HepG2 (cell line): ENCODE data around the gene ACER3.

ENCODE experiments used
- ATF7-NPFF ChIP-seq: sonication (generic); formaldehyde crosslinking; IDR thresholded peaks from 2 replicates; pipeline ENCODE4 v1.8.1; 2023; ENCODE audit warnings: mild to moderate bottlenecking, low read depth, missing genetic modification reagents, moderate library complexity
- CC2D1A ChIP-seq: sonication (generic); formaldehyde crosslinking; IDR thresholded peaks from 2 replicates; pipeline ENCODE4 v1.8.1; 2023; ENCODE audit warnings: mild to moderate bottlenecking, missing genetic modification reagents
- ELF1 ChIP-seq: sonication (generic); formaldehyde crosslinking; IDR thresholded peaks from 2 replicates; pipeline ENCODE4 v1.4.0; 2020; ENCODE audit warnings: missing genetic modification reagents
- EP300 ChIP-seq, 3 experiments: sonication (generic) in 1 of 3; formaldehyde crosslinking in 1 of 3; IDR thresholded peaks; 2 replicates each; pipeline versions ENCODE4 v1.5.1 to v1.6.1; 2011 to 2020; ENCODE audit warnings: low read depth in 2 of 3, low read length in 2 of 3, borderline replicate concordance in 1 of 3, improper control_type of control experiment in 1 of 3, mild to moderate bottlenecking in 1 of 3, missing genetic modification reagents in 1 of 3, moderate library complexity in 1 of 3
- ESRRA ChIP-seq: sonication (generic); formaldehyde crosslinking; IDR thresholded peaks from 2 replicates; pipeline ENCODE4 v1.5.1; 2020; ENCODE audit warnings: mild to moderate bottlenecking, low read depth, missing genetic modification reagents
- JUND ChIP-seq: sonication (generic); formaldehyde crosslinking; IDR thresholded peaks from 2 replicates; pipeline ENCODE4 v1.8.0; 2022; ENCODE audit warnings: mild to moderate bottlenecking, missing genetic modification reagents
- PHF8 ChIP-seq: sonication (generic); formaldehyde crosslinking; IDR thresholded peaks from 2 replicates; pipeline ENCODE4 v1.5.0; 2020; ENCODE audit warnings: missing genetic modification reagents
- POLR2A ChIP-seq, 2 experiments: IDR thresholded peaks; 2 replicates each; pipeline ENCODE4 v1.6.1; 2011; ENCODE audit warnings: low read depth in 2 of 2, low read length in 2 of 2, mild to moderate bottlenecking in 1 of 2, moderate library complexity in 1 of 2; ENCODE audit not compliant: insufficient read depth in 1 of 2
- PRPF4 ChIP-seq: fragments of 200-400 bp; formaldehyde crosslinking; IDR thresholded peaks from 2 replicates; pipeline ENCODE4 v1.6.1; 2016; ENCODE audit warnings: low read length, low read depth; ENCODE audit not compliant: poor library complexity, severe bottlenecking
- YY1 ChIP-seq: IDR thresholded peaks from 2 replicates; pipeline ENCODE4 v1.6.1; 2011; ENCODE audit warnings: low read length, low read depth, moderate library complexity, mild to moderate bottlenecking; ENCODE audit not compliant: insufficient read depth, insufficient replicate concordance
- TF ChIP-seq, protein P1 (sequence below): IDR thresholded peaks from 2 replicates; pipeline ENCODE4 v1.6.1; 2012; ENCODE audit warnings: low read length, improper control_type of control experiment
- TF ChIP-seq, protein P2 (sequence below): sonication (generic); formaldehyde crosslinking; IDR thresholded peaks from 2 replicates; pipeline ENCODE4 v1.5.0; 2020; ENCODE audit warnings: mild to moderate bottlenecking, missing genetic modification reagents, moderate library complexity
- TF ChIP-seq, protein P3 (sequence below): sonication (generic); formaldehyde crosslinking; IDR thresholded peaks from 2 replicates; pipeline ENCODE4 v1.4.0; 2020; ENCODE audit warnings: mild to moderate bottlenecking, missing genetic modification reagents
- TF ChIP-seq, protein P4 (sequence below): sonication (generic); formaldehyde crosslinking; IDR thresholded peaks from 2 replicates; pipeline ENCODE4 v1.5.1; 2020; ENCODE audit warnings: missing genetic modification reagents, mild to moderate bottlenecking, borderline replicate concordance

DNA sequence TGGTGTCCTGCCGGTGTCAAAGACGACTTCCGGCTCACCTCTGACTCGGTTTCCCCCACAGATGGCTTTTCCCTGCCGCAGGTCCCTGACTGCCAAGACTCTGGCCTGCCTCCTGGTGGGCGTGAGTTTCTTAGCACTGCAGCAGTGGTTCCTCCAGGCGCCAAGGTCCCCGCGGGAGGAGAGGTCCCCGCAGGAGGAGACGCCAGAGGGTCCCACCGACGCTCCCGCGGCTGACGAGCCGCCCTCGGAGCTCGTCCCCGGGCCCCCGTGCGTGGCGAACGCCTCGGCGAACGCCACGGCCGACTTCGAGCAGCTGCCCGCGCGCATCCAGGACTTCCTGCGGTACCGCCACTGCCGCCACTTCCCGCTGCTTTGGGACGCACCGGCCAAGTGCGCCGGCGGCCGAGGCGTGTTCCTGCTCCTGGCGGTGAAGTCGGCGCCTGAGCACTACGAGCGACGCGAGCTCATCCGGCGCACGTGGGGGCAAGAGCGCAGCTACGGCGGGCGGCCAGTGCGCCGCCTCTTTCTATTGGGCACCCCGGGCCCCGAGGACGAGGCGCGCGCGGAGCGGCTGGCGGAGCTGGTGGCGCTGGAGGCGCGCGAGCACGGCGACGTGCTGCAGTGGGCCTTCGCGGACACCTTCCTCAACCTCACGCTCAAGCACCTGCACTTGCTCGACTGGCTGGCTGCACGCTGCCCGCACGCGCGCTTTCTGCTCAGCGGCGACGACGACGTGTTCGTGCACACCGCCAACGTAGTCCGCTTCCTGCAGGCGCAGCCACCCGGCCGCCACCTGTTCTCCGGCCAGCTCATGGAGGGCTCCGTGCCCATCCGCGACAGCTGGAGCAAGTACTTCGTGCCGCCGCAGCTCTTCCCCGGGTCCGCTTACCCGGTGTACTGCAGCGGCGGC lies 179.0 kb downstream of the ACER3 start:
- TF ChIP-seq YY1 (no peak), PHF8 (no peak), CC2D1A (CRISPR knock-in tag) (no peak), ELF1 (CRISPR knock-in tag) (no peak), POLR2A (IDR thresholded peaks at IDR 0.05; ENCODE audit: insufficient read depth in 1 of 2, low read depth in 2 of 2, low read length in 2 of 2) (no peak), ESRRA (CRISPR knock-in tag) (no peak), ATF7-NPFF (CRISPR knock-in tag) (no peak), EP300 (IDR thresholded peaks at IDR 0.05; ENCODE audit: low read depth in 2 of 2, low read length in 2 of 2) (no peak), EP300 (CRISPR knock-in tag; IDR thresholded peaks at IDR 0.05; ENCODE audit: borderline replicate concordance) (no peak), PRPF4 (no peak), JUND (no peak)
- TF ChIP-seq, protein P1, sequence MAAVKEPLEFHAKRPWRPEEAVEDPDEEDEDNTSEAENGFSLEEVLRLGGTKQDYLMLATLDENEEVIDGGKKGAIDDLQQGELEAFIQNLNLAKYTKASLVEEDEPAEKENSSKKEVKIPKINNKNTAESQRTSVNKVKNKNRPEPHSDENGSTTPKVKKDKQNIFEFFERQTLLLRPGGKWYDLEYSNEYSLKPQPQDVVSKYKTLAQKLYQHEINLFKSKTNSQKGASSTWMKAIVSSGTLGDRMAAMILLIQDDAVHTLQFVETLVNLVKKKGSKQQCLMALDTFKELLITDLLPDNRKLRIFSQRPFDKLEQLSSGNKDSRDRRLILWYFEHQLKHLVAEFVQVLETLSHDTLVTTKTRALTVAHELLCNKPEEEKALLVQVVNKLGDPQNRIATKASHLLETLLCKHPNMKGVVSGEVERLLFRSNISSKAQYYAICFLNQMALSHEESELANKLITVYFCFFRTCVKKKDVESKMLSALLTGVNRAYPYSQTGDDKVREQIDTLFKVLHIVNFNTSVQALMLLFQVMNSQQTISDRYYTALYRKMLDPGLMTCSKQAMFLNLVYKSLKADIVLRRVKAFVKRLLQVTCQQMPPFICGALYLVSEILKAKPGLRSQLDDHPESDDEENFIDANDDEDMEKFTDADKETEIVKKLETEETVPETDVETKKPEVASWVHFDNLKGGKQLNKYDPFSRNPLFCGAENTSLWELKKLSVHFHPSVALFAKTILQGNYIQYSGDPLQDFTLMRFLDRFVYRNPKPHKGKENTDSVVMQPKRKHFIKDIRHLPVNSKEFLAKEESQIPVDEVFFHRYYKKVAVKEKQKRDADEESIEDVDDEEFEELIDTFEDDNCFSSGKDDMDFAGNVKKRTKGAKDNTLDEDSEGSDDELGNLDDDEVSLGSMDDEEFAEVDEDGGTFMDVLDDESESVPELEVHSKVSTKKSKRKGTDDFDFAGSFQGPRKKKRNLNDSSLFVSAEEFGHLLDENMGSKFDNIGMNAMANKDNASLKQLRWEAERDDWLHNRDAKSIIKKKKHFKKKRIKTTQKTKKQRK, result no peak
- TF ChIP-seq, protein P2, sequence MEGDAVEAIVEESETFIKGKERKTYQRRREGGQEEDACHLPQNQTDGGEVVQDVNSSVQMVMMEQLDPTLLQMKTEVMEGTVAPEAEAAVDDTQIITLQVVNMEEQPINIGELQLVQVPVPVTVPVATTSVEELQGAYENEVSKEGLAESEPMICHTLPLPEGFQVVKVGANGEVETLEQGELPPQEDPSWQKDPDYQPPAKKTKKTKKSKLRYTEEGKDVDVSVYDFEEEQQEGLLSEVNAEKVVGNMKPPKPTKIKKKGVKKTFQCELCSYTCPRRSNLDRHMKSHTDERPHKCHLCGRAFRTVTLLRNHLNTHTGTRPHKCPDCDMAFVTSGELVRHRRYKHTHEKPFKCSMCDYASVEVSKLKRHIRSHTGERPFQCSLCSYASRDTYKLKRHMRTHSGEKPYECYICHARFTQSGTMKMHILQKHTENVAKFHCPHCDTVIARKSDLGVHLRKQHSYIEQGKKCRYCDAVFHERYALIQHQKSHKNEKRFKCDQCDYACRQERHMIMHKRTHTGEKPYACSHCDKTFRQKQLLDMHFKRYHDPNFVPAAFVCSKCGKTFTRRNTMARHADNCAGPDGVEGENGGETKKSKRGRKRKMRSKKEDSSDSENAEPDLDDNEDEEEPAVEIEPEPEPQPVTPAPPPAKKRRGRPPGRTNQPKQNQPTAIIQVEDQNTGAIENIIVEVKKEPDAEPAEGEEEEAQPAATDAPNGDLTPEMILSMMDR (CRISPR knock-in tag), result peak; percentile 63
- TF ChIP-seq, protein P3, sequence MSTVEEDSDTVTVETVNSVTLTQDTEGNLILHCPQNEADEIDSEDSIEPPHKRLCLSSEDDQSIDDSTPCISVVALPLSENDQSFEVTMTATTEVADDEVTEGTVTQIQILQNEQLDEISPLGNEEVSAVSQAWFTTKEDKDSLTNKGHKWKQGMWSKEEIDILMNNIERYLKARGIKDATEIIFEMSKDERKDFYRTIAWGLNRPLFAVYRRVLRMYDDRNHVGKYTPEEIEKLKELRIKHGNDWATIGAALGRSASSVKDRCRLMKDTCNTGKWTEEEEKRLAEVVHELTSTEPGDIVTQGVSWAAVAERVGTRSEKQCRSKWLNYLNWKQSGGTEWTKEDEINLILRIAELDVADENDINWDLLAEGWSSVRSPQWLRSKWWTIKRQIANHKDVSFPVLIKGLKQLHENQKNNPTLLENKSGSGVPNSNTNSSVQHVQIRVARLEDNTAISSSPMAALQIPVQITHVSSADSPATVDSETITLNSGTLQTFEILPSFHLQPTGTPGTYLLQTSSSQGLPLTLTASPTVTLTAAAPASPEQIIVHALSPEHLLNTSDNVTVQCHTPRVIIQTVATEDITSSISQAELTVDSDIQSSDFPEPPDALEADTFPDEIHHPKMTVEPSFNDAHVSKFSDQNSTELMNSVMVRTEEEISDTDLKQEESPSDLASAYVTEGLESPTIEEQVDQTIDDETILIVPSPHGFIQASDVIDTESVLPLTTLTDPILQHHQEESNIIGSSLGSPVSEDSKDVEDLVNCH, result no peak
- TF ChIP-seq, protein P4, sequence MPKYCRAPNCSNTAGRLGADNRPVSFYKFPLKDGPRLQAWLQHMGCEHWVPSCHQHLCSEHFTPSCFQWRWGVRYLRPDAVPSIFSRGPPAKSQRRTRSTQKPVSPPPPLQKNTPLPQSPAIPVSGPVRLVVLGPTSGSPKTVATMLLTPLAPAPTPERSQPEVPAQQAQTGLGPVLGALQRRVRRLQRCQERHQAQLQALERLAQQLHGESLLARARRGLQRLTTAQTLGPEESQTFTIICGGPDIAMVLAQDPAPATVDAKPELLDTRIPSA (CRISPR knock-in tag), result no peak
